HepG2 (cell line): ENCODE results near the gene IFT80. TPM values are rescaled to one million over a fixed set of nuclear protein-coding genes. Genes with fewer than 3 reads are reported as not detected.

Experiments used
- ATM ChIP-seq: fragments of 450-650 bp; IDR thresholded peaks from 2 replicates; pipeline ENCODE4 v1.7.1; 2017; ENCODE audit warnings: mild to moderate bottlenecking, borderline replicate concordance
- CCAR2 ChIP-seq: fragments of 200-400 bp; formaldehyde crosslinking; optimal IDR thresholded peaks from 2 replicates; pipeline ENCODE3; 2018; ENCODE audit warnings: low read depth, mild to moderate bottlenecking, low read length, moderate library complexity
- FOXO4 ChIP-seq: sonication (generic); formaldehyde crosslinking; conservative IDR thresholded peaks from 2 replicates; pipeline ENCODE4 v1.8.1; 2023; ENCODE audit warnings: missing genetic modification reagents
- HNF1B ChIP-seq: sonication (generic); formaldehyde crosslinking; IDR thresholded peaks from 2 replicates; pipeline ENCODE4 v1.5.1; 2020; ENCODE audit warnings: mild to moderate bottlenecking, moderate library complexity, missing genetic modification reagents
- HNRNPK ChIP-seq: fragments of 200-400 bp; formaldehyde crosslinking; IDR thresholded peaks from 2 replicates; pipeline ENCODE4 v1.6.1; 2018; ENCODE audit warnings: low read length, low read depth, moderate library complexity, mild to moderate bottlenecking; ENCODE audit not compliant: poor library complexity, severe bottlenecking
- IRF2 ChIP-seq: IDR thresholded peaks from 2 replicates; pipeline ENCODE4 v1.6.1; 2018; ENCODE audit warnings: missing genetic modification reagents, missing compliant biosample characterization
- NBN ChIP-seq: fragments of 450-650 bp; conservative IDR thresholded peaks from 2 replicates; pipeline ENCODE4 v1.6.1; 2017
- NCOA2 ChIP-seq: sonication (generic); formaldehyde crosslinking; IDR thresholded peaks from 2 replicates; pipeline ENCODE4 v1.8.0; 2022; ENCODE audit warnings: inconsistent platforms
- NKX3-1 ChIP-seq: sonication (generic); formaldehyde crosslinking; IDR thresholded peaks from 2 replicates; pipeline ENCODE4 v1.5.0; 2020; ENCODE audit warnings: missing genetic modification reagents
- PHB2 ChIP-seq: fragments of 450-650 bp; IDR thresholded peaks from 2 replicates; pipeline ENCODE4 v1.6.1; 2018; ENCODE audit not compliant: partially characterized antibody
- POGZ ChIP-seq: sonication (generic); formaldehyde crosslinking; IDR thresholded peaks from 2 replicates; pipeline ENCODE4 v1.4.0; 2020; ENCODE audit warnings: mild to moderate bottlenecking, missing genetic modification reagents
- PRDM4 ChIP-seq: sonication (generic); formaldehyde crosslinking; IDR thresholded peaks from 2 replicates; pipeline ENCODE4 v1.9.0; 2021; ENCODE audit warnings: missing genetic modification reagents, borderline replicate concordance
- TBX3 ChIP-seq: fragments of 450-650 bp; IDR thresholded peaks from 2 replicates; pipeline ENCODE4 v1.6.1; 2017; ENCODE audit warnings: antibody characterized with exemption, mild to moderate bottlenecking, inconsistent platforms, borderline replicate concordance
- ZFP91 ChIP-seq: sonication (generic); formaldehyde crosslinking; IDR thresholded peaks from 2 replicates; pipeline ENCODE4 v1.9.0; 2022; ENCODE audit warnings: missing genetic modification reagents, mild to moderate bottlenecking, borderline replicate concordance
- ZNF230 ChIP-seq: sonication (generic); formaldehyde crosslinking; IDR thresholded peaks from 2 replicates; pipeline ENCODE4 v1.4.0; 2020; ENCODE audit warnings: mild to moderate bottlenecking, missing genetic modification reagents
- ZNF441 ChIP-seq: sonication (generic); formaldehyde crosslinking; IDR thresholded peaks from 2 replicates; pipeline ENCODE4 v1.7.0; 2021; ENCODE audit warnings: missing genetic modification reagents, borderline replicate concordance
- ZNF512 ChIP-seq: sonication (generic); formaldehyde crosslinking; IDR thresholded peaks from 2 replicates; pipeline ENCODE4 v1.4.0; 2020; ENCODE audit warnings: mild to moderate bottlenecking, missing genetic modification reagents
- polyA plus RNA-seq, 8 experiments: library from polyadenylated mRNA; depleted of rRNA in 3 of 8; stranded (reverse) in 7 of 8; unstranded in 1 of 8; fragments of >200 nt; fragmentation: Illumina TruSeq in 4 of 8; extraction: Trizol in 4 of 8; gene quantifications; 2 replicates each; pipeline versions ENCODE4 v1.2.1 to v1.2.3, GENCODE V29; 2011 to 2016; ENCODE audit warnings: low read depth in 4 of 8, missing spikeins in 1 of 8, mixed read lengths in 1 of 8; ENCODE audit not compliant: insufficient read depth in 1 of 8
- total RNA-seq, 5 experiments: library from RNA; depleted of rRNA; stranded (reverse); fragments of >200 nt; fragmentation: Illumina TruSeq; extraction: Trizol; gene quantifications; 2 replicates each; pipeline ENCODE4 v1.2.3, GENCODE V29; 2016; ENCODE audit warnings: low read depth in 1 of 5

IFT80 gene
- total and polyA plus RNA-seq, 2 of the 13 experiments (the other 11 are each of a cell fraction or from before 2014, with no cell fraction given): 11.4 to 15.7 TPM

DNA sequence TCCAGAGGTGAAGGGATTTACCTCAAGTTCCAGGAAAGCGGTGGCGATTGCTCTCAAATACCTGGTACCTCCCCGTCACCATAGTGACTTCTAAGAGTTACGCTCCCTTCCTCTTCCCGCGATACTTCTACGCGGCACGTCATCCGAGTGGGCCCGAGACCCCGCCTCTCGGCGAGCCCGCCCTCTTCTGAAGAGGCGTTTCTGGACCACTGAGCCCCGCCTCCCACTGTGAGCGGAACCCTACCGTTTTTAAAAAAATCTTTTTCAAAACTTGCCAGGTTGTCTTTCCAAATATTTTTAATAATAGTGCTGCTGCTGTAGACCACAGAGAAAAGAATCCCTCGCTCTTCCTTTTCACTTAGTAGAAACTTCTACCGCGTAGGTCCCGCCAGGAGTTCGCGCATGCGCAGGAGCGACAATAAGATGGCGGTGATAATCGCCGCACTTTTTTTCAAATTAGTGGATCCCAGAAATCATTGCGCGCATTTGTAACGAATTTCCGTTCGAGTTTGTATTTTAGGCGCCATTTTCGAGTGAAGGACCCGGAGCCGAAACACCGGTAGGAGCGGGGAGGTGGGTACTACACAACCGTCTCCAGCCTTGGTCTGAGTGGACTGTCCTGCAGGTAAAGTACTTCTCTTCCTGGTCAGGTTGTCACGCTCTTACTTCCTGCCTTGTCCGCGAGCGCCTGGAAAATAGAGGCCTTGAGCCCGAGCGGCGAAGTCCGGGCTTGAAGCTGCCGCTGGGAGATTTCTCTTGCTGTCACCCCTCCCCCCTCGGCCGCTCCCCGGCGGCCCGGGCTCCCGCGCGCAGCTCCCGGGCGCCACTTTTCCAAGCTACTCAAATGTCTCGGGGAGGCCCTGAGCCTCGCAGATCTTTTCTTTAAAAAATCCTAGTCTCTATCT is at the start of gene IFT80, which contains the start of gene SMC4 (continued):
- no peak for TF ChIP-seq HNF1B
- no peak for TF ChIP-seq ZNF441 (CRISPR knock-in tag)
- no peak for TF ChIP-seq NCOA2
- TF ChIP-seq HNRNPK: no peak
- no peak; the same call in 1 of the 2 replicates for TF ChIP-seq ZFP91 (CRISPR knock-in tag)
- TF ChIP-seq CCAR2: no peak
- no peak for TF ChIP-seq ATM
- no peak for TF ChIP-seq NKX3-1 (CRISPR knock-in tag)
- TF ChIP-seq NBN: no peak
- TF ChIP-seq PRDM4: peak; percentile 82; the same call in 1 of the 2 replicates
- TF ChIP-seq ZNF230 (CRISPR knock-in tag): no peak; the same call in 1 of the 2 replicates
- no peak for TF ChIP-seq TBX3
- no peak for TF ChIP-seq IRF2
- TF ChIP-seq FOXO4 (CRISPR knock-in tag): no peak
- TF ChIP-seq PHB2: no peak
- no peak for TF ChIP-seq ZNF512
- TF ChIP-seq POGZ (CRISPR knock-in tag): peak; percentile 85
